ENCODE data around the gene GGCT.
"Not testable (repeated sequence)": the region's sequence is repeated elsewhere in the genome, so short reads cannot be mapped to it uniquely, and the experiment has no call there.

Gene GGCT, protein sequence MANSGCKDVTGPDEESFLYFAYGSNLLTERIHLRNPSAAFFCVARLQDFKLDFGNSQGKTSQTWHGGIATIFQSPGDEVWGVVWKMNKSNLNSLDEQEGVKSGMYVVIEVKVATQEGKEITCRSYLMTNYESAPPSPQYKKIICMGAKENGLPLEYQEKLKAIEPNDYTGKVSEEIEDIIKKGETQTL

DNA sequence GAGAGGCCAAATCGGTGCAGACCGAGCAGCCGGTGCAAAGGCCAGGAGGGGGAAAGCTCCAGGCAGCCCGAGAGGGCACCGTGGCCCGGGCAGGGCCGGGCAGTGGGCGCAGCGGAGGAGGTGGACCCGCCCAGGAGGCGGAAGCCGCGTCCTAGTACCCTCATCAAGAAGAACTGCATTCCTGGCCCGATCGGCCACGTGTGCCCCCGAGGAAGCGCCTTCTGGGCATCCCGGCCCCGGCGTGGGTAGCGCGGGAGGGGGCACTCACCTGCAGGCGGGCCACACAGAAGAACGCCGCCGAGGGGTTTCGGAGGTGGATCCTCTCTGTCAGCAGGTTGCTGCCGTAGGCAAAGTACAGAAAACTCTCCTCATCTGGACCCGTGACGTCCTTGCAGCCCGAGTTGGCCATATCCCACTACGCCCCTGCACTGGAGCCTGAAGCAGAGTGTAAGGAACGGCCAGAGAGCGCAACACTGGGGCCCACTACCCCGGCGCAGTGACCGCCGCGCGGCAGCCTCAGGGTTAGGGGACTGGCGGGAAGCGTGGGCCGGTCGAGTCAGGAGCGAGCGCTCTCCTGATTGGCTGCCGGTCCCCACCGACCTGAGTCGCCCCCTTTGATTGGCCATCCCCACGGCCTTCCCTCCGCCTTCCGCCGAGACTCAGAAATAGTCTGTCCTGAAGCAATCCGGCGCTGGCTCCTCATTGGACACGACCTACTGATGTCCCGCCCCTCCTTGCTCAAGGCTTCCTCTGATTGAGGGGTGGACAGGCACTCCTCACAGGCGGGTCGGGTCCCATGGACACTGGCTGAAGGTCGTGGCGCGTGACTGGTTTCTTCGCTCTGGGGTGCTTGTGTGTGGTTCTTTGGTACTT is at the start of gene GGCT:
Gene GGCT, minus strand, starts transcription at position 529 of the 873 bp plus-strand sequence. Its CDS starts 120 bp downstream, at position 409.
- DNase-seq, result peak; percentile 97 to 99

DNA sequence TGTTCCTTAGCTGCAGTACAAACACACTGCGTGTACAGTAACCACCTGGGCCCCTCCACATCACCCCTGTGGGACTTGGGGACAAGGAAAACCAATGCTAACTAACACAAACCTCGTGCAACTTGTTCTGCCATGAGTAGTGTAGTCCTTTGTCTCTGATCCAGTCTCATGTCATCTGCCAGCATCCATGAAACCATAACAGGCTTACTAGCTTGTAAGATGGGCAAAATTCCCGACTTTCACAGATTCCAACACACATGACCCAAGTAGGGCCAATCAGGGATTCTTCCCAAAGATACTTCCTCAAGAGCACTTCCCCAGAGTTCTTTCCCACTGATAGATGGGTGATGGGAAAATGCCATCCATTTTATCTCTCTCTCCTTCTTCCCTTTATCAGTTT is 48.9 kb upstream of the GGCT start:
- no peak for DNase-seq

DNA sequence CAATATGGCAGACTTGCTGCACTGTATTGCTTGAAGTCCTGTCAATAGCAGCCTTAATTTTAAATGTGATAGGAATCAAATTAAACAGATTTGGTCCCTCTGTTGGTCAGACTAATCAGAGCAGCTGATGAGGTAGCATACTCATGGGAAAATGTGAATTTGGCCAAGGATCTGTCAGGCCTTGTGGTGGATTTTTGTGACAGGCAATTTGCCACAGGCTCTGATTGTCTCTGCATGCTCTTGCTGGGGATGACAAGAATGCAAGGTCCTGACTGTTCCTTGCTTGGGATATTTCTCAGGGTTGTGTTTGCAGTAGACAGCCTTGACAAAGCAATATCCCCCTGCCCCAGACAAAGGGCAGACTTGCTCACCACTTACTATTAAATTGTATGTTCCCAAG is 48.5 kb upstream of the GGCT start:
- no peak for DNase-seq

DNA sequence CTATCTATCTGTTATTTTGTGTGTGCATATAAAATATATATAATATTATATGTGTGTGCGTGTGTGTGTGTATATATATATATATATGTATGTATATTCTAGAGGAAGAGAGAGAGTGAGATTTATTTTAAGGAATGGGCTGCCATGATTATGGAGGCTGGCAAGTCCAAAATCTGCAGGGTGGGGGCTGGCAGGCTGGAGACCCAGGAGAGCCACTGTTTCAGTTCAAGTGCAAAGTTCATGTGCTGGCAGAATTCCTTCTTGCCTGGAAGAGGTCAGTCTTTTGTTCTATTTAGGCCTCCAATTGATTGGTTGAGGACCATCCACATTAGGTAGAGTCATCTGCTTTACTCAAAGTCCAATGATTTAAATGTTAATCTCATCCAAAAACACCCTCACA is 47.7 kb upstream of the GGCT start:
- DNase-seq, result no peak

DNA sequence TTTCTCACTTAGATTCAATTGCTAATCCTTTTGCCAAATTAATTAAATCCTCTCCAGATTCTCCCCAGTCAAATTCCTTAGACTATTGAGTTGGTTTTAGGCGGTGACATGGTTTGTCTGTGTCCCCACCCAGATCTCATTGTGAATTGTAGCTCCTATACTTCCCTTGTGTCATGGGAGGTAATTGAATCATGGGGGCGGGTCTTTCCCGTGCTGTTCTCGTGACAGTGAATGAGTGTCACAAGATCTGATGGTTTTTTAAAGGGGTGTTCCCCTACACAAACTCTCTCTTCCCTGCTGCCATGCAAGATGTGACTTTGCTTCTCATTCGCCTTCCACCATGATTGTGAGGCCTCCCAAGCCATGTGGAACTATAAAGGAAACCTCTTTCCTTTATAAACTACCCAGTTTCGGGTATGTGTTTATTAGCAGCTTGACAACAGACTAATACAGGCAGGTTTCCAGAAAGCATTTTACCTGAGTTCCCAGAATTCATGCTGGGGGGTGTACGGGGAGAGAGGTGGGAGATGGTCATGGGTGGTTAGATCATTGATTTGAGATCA is 45.4 kb upstream of the GGCT start:
- DNase-seq, result no peak

DNA sequence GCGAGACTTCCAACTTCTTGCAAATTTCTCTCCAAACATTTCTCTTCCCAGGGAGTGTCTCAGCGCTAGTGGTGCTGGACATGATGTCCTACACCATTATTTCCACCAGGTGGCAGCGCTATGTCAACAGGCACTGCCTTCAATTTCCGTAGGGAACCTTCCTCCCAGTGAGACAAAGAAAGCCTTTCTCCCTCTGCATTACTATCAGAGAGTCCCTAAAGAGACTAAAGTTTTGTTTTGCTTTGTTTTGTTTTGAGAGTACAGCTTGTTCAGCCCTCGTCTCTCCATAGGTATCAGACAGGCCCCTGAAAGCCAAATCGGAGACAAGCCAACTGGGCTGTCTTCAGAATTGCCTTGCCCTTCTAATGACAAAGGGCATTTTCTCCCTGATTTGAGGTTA is 44.2 kb upstream of the GGCT start:
- peak; percentile 77 to 79 for DNase-seq

DNA sequence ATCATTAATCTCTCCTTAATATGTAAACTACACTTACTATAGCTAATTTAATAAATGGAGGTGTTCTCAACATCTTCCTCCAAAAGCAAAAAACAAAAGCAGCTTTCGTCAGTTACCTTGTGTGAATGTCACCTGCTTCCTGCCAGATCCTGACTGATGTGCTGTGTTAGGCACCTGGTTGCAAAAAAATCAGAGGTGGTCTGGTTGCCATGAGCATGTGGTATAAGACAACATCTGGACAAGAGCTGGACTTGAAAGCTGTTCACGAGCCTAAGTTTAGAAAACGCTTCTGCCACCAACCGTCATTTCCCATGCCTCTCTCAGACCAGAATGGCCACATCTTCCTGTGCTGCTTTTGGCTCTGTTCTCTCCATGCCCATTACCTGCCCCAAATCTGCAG is 42.0 kb upstream of the GGCT start:
- no peak for DNase-seq

DNA sequence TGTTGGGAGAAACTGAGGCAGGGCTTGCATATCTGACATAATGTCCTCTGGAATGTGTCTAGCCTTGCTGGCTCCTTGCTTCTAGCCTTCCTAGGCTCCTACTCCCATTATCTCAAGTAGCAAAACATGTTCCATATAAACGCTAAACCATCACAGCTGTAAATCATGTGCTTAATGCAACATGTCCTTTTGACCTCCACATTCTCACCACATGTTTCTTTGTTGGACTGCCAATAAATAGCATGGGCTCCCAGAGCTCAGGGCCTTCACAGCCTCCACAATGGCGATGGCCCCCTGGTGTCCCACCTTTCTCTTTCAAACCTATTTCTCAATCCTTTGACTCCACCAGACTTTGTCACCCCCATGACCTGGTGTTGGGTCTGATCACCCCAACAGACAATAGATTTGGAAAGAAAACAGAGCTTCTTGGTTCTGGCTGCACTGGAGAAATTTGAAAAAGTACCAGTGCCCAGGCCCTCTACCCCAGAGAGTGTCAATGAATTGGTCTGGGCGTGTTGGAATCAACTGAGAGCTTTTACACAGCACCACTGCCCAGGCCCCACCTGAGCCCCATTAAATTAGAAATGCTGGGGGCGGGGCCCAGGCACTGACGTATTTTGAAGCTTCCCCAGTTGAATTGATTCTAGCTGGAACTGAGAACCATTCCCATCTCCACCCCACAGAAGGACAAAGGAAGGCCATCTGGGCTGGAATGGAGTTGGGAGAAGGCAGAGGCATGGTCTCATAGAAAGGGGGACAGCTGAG is 41.3 kb upstream of the GGCT start:
- no peak for DNase-seq

DNA sequence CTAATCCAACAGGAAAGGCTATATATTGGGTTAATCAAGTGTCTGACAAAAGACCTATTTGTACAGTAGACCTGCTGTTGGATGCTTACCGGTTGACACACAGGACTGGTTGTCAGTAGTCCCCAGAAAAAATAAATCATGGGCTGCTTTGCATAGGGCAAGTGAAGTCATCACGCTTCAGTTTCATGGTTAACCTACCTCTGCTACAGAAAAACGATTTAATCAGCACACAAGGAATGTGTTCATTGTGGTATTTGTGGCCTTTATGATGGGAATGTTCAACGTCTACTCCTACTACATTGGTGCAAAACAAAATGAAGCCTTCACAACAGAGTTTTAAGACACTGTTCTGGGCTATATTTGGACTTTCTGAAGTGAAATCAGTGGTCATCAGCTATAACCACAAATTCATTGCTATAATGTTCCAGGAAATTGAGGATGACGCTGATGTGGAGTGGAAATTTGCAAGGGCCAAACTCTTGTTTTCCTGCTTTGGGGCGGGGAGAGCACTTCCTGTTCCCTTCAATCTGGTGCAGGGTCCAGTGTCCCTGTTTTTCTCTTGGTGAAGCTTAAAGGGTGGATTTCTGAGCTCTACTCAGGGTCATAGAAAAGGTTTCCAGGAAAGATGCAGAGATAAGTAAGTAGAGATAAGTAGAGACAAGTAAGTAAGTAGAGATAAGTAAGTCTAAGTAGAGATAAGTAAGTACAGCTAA is 39.3 kb upstream of the GGCT start:
- no peak for DNase-seq

DNA sequence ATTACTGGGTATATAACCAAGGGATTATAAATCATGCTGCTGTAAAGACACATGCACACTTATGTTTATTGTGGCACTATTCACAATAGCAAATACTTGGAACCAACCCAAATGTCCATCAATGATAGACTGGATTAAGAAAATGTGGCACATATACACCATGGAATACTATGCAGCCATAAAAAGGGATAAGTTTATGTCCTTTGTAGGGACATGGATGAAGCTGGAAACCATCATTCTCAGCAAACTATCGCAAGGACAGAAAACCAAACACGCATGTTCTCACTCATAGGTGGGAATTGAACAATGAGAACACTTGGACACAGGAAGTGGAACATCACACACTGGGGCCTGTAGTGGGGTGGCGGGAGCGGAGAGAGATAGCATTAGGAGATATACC is 38.5 kb upstream of the GGCT start:
- DNase-seq, result not testable (repeated sequence)

DNA sequence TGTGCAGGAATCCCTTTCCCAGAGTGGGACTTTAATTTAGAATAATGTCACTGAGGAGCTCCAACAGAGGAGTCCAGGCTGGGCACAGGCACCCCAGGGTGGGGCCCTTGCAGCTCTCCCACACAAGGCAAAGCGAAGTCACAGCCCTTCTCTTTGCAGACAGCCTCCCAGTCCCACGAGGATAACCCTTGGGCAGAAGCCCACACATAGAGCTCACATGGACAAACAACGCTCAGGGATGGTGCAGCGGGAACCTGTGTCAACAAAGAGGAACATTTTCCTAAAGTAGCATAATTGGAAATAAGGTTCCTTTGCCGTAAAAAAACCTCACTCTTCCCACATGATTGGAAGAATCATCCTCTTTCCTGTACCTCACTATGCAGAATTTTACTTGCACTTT is 29.3 kb upstream of the GGCT start:
- DNase-seq, result no peak

DNA sequence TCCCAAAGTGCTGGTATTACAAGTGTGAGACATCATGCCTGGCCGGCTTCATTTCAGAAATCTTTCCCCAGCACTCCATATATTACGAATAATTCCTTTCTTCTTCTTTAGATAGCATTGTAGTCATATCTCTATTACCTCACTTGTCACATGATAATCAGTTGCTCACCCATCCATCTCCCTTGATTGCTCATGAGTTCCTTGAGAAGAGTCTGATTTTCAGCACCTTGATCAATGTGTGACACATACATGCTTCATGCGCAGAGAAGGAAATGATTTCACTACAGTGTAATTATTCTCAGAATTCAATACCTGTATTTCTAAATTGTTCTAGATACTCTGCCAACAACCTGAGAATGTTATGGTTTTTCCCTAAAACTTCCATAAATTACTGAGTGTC is 26.7 kb upstream of the GGCT start:
- DNase-seq, result no peak

DNA sequence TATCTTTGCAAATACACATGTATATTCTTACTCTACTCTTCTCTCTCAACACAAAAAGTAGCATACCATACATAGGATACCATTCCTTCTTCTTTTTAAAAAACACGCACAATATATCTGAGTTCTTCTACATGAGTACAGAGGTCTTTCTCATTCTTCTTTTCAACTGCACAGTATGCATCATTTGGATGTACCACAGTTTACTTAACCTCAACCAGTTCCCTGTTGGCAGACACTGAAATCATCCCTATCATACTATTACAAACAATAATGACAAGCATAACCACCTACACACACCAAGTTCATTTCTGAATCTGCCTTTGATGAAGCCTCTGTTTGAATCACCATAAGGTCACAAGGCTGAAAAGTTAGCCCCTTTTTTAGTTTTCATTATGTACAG is 25.7 kb upstream of the GGCT start:
- no peak for DNase-seq

DNA sequence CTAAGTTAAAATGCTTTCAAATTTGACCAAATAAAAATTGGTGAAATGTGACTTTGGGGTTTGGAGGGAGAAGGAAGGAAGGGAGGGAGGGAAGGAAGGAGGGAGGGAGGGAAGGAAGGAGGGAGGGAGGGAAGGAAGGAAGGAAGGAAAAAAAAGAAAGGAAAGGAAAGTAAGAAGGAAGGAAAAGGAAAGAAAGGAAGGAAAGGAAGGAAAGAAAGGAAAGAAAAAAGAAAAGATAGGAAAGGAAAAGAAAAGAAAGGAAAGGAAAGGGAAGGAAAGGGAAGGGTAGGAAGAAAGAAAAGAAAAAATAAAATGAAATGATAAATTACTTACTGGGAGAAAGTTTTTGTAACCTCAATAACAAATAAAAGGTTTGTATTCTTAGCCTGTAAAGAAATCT is 24.1 kb upstream of the GGCT start:
- DNase-seq, result no peak

DNA sequence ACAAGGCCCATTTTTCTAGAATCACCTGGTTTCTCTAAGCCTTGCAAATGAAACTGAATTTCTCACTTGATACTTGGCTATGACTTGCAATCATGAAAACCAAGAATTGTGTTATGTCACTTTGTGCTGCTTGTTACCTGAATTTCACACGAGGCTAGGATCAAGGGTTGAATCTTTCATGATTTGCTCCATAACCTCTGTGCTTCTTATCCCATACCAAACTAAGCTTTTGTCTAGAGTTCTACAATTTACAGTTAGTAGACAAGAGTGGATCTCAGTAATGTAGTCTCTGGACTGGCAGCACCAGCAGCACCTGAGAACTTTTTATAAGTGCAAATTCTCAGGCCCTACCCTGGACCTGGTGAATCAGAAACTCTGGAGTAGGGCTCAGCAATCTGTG is 22.7 kb upstream of the GGCT start:
- not testable (repeated sequence) for DNase-seq

DNA sequence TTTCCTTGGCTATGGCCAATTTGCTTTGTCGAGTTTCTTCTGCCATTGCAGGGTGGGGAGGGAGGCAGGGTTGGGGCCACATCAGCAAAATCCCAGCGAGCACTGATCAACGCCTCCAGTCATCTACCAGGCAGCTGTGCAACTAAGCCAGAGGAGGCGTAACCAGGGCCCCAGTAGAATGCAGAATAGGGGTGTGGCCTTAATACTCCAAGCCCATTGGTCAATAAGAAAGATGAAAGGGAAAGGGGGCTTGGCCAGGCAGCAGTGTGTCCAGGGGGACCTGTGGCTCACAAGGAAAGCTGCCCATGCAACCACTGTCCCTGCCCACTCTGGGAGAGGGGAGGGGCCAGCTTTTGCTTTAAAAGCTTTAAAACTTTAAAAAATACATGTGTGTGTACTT is 21.5 kb upstream of the GGCT start:
- DNase-seq, result no peak

DNA sequence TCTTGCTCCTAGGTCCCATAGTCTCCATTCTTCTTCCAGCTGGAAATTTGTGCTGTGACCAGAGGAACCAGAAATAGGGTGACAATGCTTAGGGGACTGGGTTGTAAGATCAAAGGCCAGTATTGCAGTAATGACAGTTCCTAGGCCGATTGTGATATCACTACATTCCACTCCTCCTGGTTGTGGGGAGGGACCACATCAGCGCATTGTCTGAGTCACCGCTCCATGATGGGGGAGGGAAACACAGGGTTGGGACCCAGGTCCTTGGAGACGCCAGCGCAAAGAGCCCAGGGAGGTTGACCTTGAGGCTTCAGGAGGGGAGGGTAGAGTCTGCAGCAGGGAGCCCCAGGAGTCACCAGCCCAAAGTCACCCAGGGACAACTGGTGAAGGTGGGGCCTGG is 20.8 kb upstream of the GGCT start:
- no peak for DNase-seq

DNA sequence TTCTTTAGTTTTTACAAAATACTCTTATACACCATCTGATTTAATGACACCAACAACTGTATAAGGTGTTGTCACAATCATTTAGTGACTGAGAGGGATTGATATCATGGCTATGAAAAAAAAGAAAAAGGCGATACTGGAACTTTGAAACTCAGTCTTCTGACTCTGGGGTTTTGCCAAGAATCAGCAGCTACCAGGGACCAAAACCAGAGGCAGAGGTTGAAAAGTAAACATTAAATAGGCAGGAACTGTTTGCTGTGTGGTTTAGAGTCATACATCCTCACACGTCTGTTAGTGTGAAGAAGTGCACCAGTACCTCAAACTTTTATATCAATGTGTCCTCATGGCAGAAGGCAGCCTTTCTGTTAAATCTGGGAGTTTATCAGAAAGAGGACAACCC is 19.9 kb upstream of the GGCT start:
- no peak for DNase-seq

DNA sequence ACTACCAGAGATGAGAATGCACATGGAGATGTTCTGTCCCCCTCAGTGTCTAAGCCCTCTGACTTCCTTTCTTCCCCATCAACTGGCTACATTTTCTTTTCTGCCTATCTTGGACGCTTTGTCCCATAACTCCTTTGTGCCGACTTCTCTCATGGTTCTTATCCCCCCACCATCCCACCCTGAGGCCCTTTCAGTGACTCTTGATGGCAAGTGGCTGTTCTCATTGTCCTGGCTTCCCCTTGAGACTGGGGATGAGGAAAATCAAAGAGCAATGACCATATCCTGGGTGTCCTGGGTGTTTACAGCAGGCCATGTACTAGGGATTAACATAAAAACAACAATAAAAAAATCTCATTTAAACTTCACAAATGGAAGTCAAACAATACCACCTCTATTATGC is 18.8 kb upstream of the GGCT start:
- no peak for DNase-seq

DNA sequence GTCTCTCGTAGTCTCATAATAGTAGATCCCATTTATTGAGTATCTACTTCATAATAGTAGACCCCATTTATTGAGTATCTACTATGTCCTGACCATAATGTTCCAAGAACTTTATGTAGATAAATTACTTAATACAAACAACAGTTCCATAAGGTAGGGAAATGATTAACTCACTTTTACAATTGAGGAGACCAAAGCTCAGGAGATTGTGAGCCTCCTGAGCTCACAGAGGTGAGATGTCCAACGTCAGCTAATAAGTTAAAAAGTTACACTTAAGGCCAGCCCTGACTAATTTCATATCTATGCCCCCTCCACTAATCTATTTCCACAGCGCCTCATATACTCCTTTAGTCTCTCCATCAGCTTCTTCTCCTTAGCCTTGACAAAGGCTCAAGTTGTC is 17.5 kb upstream of the GGCT start:
- DNase-seq, result no peak

DNA sequence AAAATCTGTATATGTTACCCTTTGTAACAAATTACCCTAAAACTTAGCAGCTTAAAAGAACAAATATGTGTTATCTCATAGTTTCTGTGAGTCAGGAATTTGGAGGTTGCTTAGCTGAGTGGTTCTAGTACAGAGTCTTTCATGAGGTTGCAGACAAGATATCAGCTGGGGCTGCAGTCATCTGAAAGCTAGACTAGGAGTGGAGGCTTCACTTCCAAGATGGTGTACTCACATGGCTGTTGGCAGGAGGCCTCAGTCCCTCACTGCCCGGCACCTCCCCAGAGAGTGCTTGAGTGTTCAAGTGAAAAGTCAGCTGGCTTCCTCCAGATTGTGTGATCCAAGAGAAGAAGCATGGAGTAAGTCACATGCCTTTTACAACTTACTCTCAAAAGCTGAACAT is 16.9 kb upstream of the GGCT start:
- peak in 1 of 2 experiments; percentile 28 for DNase-seq

DNA sequence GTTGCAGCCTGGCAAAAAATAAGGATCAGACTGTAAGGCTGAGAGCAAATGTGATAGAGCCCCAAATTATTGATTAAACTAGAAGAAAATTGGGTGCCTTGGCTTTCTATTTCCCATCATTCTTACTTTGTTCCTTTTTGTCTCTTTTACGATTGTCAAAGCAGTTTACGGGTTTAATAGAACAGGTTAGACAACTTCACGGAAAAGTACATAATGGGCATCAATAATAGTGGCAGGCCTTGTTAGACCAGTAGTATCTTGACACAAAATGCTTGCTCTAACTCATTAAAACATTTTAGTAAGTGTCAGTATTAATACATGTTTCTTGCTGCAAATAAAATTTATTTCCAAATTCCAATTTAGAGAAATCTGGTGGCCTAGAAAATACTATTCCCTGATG is 14.5 kb upstream of the GGCT start:
- DNase-seq, result no peak

DNA sequence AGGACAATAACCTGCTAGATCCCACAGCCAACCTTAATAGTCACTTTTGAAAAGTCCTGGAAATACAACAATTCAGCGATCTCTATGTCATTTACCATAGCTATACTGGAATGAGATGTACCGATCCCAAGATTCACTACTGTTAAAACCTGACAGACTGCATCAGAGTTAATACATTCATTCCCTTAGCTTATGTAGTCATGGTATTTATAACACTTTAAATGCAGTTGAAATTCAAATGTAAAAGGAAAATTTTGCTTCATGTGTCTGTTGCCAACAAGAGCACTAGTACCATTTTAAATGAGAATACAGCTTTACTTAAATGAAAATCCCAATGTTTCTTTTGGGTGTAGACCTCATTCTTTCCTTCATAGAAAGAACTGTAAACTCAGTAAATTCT is 11.1 kb upstream of the GGCT start:
- DNase-seq, result no peak
